Measurements from ENCODE around the gene MALL.
"Not testable (repeated sequence)": the region's sequence is repeated elsewhere in the genome, so short reads cannot be mapped to it uniquely, and the experiment has no call there.

Gene MALL

GRCh38 chr2:110120171-110121051 is 4.8 kb upstream of the MALL start:
- no peak for DNase-seq (ENCODE audit: low spot score)

- DNase-seq (ENCODE audit: low spot score) = no peak
Measured at GRCh38 chr2:110116033-110116710, 550 bp upstream of the MALL start.

GRCh38 chr2:110114831-110115255 is 779 bp downstream of the MALL start:
- DNase-seq (ENCODE audit: low spot score) = no peak

- DNase-seq (ENCODE audit: low spot score) = no peak
Measured at GRCh38 chr2:110113961-110114591, 1.5 kb downstream of the MALL start.

GRCh38 chr2:110108291-110108690 is 7.3 kb downstream of the MALL start:
- DNase-seq (ENCODE audit: low spot score) = not testable (repeated sequence)

GRCh38 chr2:110107092-110108079 is 8.2 kb downstream of the MALL start:
- DNase-seq (ENCODE audit: low spot score) = no peak

- DNase-seq (ENCODE audit: low spot score) = no peak
Measured at GRCh38 chr2:110106642-110107041, 9.0 kb downstream of the MALL start.

- no peak for DNase-seq (ENCODE audit: low spot score)
Measured at GRCh38 chr2:110105608-110106467, 9.8 kb downstream of the MALL start.

- no peak for DNase-seq (ENCODE audit: low spot score)
Measured at GRCh38 chr2:110105183-110105582, 10.4 kb downstream of the MALL start.

- no peak for DNase-seq (ENCODE audit: low spot score)
Measured at GRCh38 chr2:110104025-110104771, 11.4 kb downstream of the MALL start.

- DNase-seq (ENCODE audit: low spot score) = no peak
Measured at GRCh38 chr2:110103061-110103961, 12.3 kb downstream of the MALL start.

GRCh38 chr2:110101901-110102803 is 13.5 kb downstream of the MALL start:
- no peak for DNase-seq (ENCODE audit: low spot score)

GRCh38 chr2:110101280-110101844 is 14.3 kb downstream of the MALL start:
- DNase-seq (ENCODE audit: low spot score) = peak; percentile 38

GRCh38 chr2:110100880-110101279 is 14.7 kb downstream of the MALL start:
- DNase-seq (ENCODE audit: low spot score) = not testable (repeated sequence)

- DNase-seq (ENCODE audit: low spot score) = no peak
Measured at GRCh38 chr2:110100480-110100879, 15.1 kb downstream of the MALL start.

GRCh38 chr2:110099471-110100225 is 16.0 kb downstream of the MALL start:
- DNase-seq (ENCODE audit: low spot score) = no peak

GRCh38 chr2:110099038-110099425 is 16.6 kb downstream of the MALL start:
- DNase-seq (ENCODE audit: low spot score) = no peak
